Panc1 (cell line): Measurements from ENCODE around the gene GRID2. TPM values are rescaled to one million over a fixed set of nuclear protein-coding genes. Genes with fewer than 3 reads are reported as not detected.

Source experiments
- ATAC-seq: fragments of 200-7000 bp; cut with Tn5 transposase; 2 replicates; pipeline ENCODE4 v1.9.1; 2020; ENCODE audit warnings: mild to moderate bottlenecking, moderate library complexity
- BruUV-seq: library from RNA; stranded (reverse); fragments of 400-500 nt; replicated peaks from 2 replicates; lab custom pipeline; 2021; lab: Mats Ljungman, UMichigan
- CTCF ChIA-PET: fragments of 300-600 bp; sonication (Branson Sonifier 250); formaldehyde crosslinking; loops from one replicate; lab custom pipeline; 2022; ENCODE audit warnings: antibody characterized with exemption; lab: Charles Lee
- POLR2A ChIA-PET: fragments of 300-600 bp; sonication (Branson Sonifier 250); formaldehyde crosslinking; loops from one replicate; lab custom pipeline; 2022; ENCODE audit warnings: antibody characterized with exemption; lab: Charles Lee
- DNase-seq: peaks from one replicate; pipeline ENCODE4 v3.0.0-alpha.2; 2010; ENCODE audit warnings: low read depth, low spot score
- H3K27ac ChIP-seq: 2 replicates; pipeline ENCODE4 v1.5.1; 2011; ENCODE audit warnings: mild to moderate bottlenecking, low read length, inconsistent platforms
- H3K27me3 ChIP-seq: fragments of 200-500 bp; sonication (Bioruptor generic); 2 replicates; pipeline ENCODE4 v1.6.0; 2014; ENCODE audit warnings: low read length, inconsistent platforms; ENCODE audit not compliant: control insufficient read depth, insufficient read depth
- H3K36me3 ChIP-seq: fragments of 200-500 bp; sonication (Bioruptor generic); 2 replicates; pipeline ENCODE4 v1.5.1; 2014; ENCODE audit warnings: inconsistent platforms, mild to moderate bottlenecking, low read length, moderate library complexity; ENCODE audit not compliant: control insufficient read depth, insufficient read depth
- H3K4me1 ChIP-seq: 2 replicates; pipeline ENCODE4 v1.5.1; 2011; ENCODE audit warnings: inconsistent platforms, mild to moderate bottlenecking, low read length, moderate library complexity; ENCODE audit not compliant: control insufficient read depth, insufficient read depth
- H3K4me3 ChIP-seq, 2 experiments: 2 replicates each; pipeline ENCODE4 v1.5.1; 2011 to 2012; ENCODE audit warnings: low read depth in 2 of 2, low read length in 2 of 2, mild to moderate bottlenecking in 2 of 2, inconsistent platforms in 1 of 2, moderate library complexity in 1 of 2
- H3K9me3 ChIP-seq: fragments of 200-500 bp; sonication (Bioruptor generic); 2 replicates; pipeline ENCODE4 v1.5.1; 2014; ENCODE audit warnings: low read depth, mild to moderate bottlenecking, inconsistent platforms, low read length, moderate library complexity; ENCODE audit not compliant: control insufficient read depth, insufficient read depth
- POLR2AphosphoS5 ChIP-seq: IDR thresholded peaks from 2 replicates; pipeline ENCODE4 v1.6.1; 2012; ENCODE audit warnings: mild to moderate bottlenecking, low read depth, low read length, moderate library complexity
- SIN3A ChIP-seq: IDR thresholded peaks from 2 replicates; pipeline ENCODE4 v1.6.1; 2012; ENCODE audit warnings: low read depth, mild to moderate bottlenecking, low read length, moderate library complexity, borderline replicate concordance; ENCODE audit not compliant: insufficient read depth
- TCF7L2 ChIP-seq: IDR thresholded peaks from 2 replicates; pipeline ENCODE4 v1.6.1; 2011; ENCODE audit warnings: mild to moderate bottlenecking, low read depth, low read length, inconsistent platforms
- in situ Hi-C: cut with HindIII; loops from 2 replicates; pipeline ENCODE4 v1.10.0; 2016; ENCODE audit warnings: low sequenced_read_pairs, low pct_unique_long_range_greater_than_20kb
- intact Hi-C: fragments of 100-400 bp; cut with micrococcal nuclease; formaldehyde crosslinking; loops from one replicate; pipeline ENCODE4 v1.10.0; 2022; ENCODE audit not compliant: unreplicated experiment
- total RNA-seq: library from RNA; stranded (reverse); gene quantifications from one replicate; pipeline ENCODE4 v1.2.1, GENCODE V29; 2021; ENCODE audit not compliant: unreplicated experiment
- TF ChIP-seq, protein P1 (sequence below), 2 experiments: IDR thresholded peaks; 2 replicates each; pipeline ENCODE4 v1.6.1; 2011 to 2012; ENCODE audit warnings: low read depth in 2 of 2, control low read depth in 1 of 2, low read length in 1 of 2, mild to moderate bottlenecking in 1 of 2, moderate library complexity in 1 of 2; ENCODE audit not compliant: insufficient read depth in 1 of 2
- TF ChIP-seq, protein P2 (sequence below): fragments of 450-650 bp; IDR thresholded peaks from 2 replicates; pipeline ENCODE4 v1.5.1; 2017; ENCODE audit warnings: mild to moderate bottlenecking

GRID2 gene
- total RNA-seq, 1 experiment from 2014 or later, result 0.08 TPM

DNA sequence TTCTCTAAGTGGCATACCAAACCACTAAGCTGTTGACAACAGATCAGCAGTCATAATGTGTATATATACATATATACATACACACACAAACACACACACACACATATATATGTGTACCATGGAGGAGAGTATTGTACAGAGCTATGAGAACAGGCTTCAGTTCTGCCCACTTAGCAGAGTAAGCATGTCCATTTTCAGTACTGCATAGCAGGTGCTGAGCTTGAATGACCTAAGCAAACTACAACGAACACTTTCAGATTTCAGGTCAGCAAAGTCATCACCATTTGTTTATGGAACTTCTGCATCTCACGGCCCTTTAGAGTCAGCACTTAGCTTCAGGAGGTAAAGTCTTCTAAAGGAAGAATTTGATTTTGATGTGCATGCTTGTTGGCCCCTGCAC, 789.0 kb downstream of the GRID2 start:
- Histone ChIP-seq H3K4me3 (no peak overlapping the region), H3K27me3 (no peaks in the 10 kb centered on the region), H3K27ac (no peak overlapping the region), H3K9me3 (no peaks in the 10 kb centered on the region), H3K36me3 (no peaks in the 10 kb centered on the region), H3K4me1 (no peaks in the 10 kb centered on the region)
- ChIA-PET CTCF (no interaction called here), POLR2A (no interaction called here)
- DNase-seq (no peak), ATAC-seq (no peak)
- TF ChIP-seq, protein P1, sequence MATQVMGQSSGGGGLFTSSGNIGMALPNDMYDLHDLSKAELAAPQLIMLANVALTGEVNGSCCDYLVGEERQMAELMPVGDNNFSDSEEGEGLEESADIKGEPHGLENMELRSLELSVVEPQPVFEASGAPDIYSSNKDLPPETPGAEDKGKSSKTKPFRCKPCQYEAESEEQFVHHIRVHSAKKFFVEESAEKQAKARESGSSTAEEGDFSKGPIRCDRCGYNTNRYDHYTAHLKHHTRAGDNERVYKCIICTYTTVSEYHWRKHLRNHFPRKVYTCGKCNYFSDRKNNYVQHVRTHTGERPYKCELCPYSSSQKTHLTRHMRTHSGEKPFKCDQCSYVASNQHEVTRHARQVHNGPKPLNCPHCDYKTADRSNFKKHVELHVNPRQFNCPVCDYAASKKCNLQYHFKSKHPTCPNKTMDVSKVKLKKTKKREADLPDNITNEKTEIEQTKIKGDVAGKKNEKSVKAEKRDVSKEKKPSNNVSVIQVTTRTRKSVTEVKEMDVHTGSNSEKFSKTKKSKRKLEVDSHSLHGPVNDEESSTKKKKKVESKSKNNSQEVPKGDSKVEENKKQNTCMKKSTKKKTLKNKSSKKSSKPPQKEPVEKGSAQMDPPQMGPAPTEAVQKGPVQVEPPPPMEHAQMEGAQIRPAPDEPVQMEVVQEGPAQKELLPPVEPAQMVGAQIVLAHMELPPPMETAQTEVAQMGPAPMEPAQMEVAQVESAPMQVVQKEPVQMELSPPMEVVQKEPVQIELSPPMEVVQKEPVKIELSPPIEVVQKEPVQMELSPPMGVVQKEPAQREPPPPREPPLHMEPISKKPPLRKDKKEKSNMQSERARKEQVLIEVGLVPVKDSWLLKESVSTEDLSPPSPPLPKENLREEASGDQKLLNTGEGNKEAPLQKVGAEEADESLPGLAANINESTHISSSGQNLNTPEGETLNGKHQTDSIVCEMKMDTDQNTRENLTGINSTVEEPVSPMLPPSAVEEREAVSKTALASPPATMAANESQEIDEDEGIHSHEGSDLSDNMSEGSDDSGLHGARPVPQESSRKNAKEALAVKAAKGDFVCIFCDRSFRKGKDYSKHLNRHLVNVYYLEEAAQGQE (IDR thresholded peaks at IDR 0.05; ENCODE audit: insufficient read depth in 1 of 2, low read depth in 2 of 2, low read length in 1 of 2), result no peak
- no peak for TF ChIP-seq TCF7L2
- TF ChIP-seq SIN3A, result no peak
- TF ChIP-seq, protein P2, sequence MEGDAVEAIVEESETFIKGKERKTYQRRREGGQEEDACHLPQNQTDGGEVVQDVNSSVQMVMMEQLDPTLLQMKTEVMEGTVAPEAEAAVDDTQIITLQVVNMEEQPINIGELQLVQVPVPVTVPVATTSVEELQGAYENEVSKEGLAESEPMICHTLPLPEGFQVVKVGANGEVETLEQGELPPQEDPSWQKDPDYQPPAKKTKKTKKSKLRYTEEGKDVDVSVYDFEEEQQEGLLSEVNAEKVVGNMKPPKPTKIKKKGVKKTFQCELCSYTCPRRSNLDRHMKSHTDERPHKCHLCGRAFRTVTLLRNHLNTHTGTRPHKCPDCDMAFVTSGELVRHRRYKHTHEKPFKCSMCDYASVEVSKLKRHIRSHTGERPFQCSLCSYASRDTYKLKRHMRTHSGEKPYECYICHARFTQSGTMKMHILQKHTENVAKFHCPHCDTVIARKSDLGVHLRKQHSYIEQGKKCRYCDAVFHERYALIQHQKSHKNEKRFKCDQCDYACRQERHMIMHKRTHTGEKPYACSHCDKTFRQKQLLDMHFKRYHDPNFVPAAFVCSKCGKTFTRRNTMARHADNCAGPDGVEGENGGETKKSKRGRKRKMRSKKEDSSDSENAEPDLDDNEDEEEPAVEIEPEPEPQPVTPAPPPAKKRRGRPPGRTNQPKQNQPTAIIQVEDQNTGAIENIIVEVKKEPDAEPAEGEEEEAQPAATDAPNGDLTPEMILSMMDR, result no peak
- TF ChIP-seq POLR2AphosphoS5, result no peak
- intact Hi-C loops, result no loop called here
- in situ Hi-C loops, result no loop called here
- BruUV-seq, result no TSS peak

DNA sequence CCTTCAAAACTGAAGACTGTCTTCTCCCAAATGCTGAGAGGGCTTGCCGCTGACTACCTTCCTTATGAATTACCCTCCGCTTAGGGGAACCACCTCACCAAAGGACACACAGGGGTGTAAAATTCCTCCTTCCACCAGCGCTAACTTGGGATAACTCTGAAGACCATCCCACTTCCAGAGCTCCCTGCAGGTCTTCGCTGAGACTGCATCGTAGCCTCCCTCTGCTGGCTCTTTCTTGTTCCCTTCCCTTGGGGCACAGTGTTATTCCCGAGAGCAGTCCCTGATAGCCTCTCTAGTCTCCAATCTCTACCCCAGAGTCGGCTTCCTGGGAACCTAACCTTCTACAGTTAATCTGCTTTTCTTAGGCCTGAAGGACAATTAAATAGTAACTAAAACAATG, 799.3 kb downstream of the GRID2 start:
- BruUV-seq, result no TSS peak
- no peaks in the 10 kb centered on the region for H3K4me1 ChIP-seq
- POLR2A ChIA-PET, result no interaction called here
- in situ Hi-C loops (no loop called here), intact Hi-C loops (no loop called here)
- ATAC-seq (no peak), DNase-seq (no peak)
- no peaks in the 10 kb centered on the region for H3K27me3 ChIP-seq
- H3K27ac ChIP-seq, result no peak overlapping the region
- H3K9me3 ChIP-seq, result no peaks in the 10 kb centered on the region
- no peaks in the 10 kb centered on the region for H3K36me3 ChIP-seq
- H3K4me3 ChIP-seq, result no peak overlapping the region
- CTCF ChIA-PET, result no interaction called here
- TF ChIP-seq, protein P2, result no peak

DNA sequence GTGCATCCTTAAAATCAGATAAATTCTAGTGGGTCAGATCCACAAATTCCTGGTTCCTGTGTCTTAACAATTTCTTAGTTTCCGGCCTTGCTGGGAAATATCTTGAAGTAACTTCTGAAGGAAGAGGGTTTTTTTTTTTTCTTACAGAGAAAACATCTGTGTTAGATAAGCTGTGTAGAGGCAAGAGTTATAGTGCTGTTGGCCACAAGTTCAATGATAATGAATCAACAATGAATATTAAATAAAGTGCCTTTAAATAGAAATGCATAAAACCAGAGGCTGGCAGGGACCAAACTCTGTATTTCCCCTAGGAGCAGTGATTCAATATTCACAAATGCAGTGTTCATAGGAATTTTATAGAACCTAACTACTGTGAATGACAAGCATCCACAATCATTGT, 812.9 kb downstream of the GRID2 start:
- ChIA-PET CTCF (no interaction called here), POLR2A (no interaction called here)
- intact Hi-C loops, result no loop called here
- DNase-seq (no peak), ATAC-seq (no peak)
- H3K9me3 ChIP-seq, result no peaks in the 10 kb centered on the region
- BruUV-seq, result no TSS peak
- no peaks in the 10 kb centered on the region for H3K36me3 ChIP-seq
- H3K4me1 ChIP-seq, result no peaks in the 10 kb centered on the region
- TF ChIP-seq TCF7L2 (no peak), POLR2AphosphoS5 (no peak), SIN3A (no peak)
- TF ChIP-seq, protein P2, result no peak
- TF ChIP-seq, protein P1 (IDR thresholded peaks at IDR 0.05; ENCODE audit: insufficient read depth in 1 of 2, low read depth in 2 of 2, low read length in 1 of 2), result no peak
- H3K4me3 ChIP-seq, result no peak overlapping the region
- no peak overlapping the region for H3K27ac ChIP-seq
- no peaks in the 10 kb centered on the region for H3K27me3 ChIP-seq
- in situ Hi-C loops, result no loop called here
